K562 (cell line): ENCODE results near the gene TYROBP. TPM values are rescaled to one million over a fixed set of nuclear protein-coding genes. Genes with fewer than 3 reads are reported as not detected.

ENCODE experiments used
- BCOR ChIP-seq: fragments of 450-650 bp; IDR thresholded peaks from 2 replicates; pipeline ENCODE4 v1.6.1; 2016
- CAMTA2 ChIP-seq: fragments of 250-450 bp; sonication (Bioruptor Pico); conservative IDR thresholded peaks from 2 replicates; pipeline ENCODE4 v1.5.1; 2022
- CREM ChIP-seq: IDR thresholded peaks from 2 replicates; pipeline ENCODE4 v1.6.1; 2014; ENCODE audit warnings: antibody characterized with exemption, low read depth
- DNMT1 ChIP-seq: fragments of 450-650 bp; IDR thresholded peaks from 2 replicates; pipeline ENCODE4 v1.6.1; 2016; ENCODE audit warnings: antibody characterized with exemption, mild to moderate bottlenecking
- ESRRA ChIP-seq: fragments of 450-650 bp; IDR thresholded peaks from 2 replicates; pipeline ENCODE4 v1.6.1; 2014; ENCODE audit warnings: low read depth, mild to moderate bottlenecking, moderate library complexity, borderline replicate concordance
- HCFC1 ChIP-seq: IDR thresholded peaks from 2 replicates; pipeline ENCODE4 v1.6.1; 2012; ENCODE audit warnings: low read depth, low read length, improper control_type of control experiment
- IFI16 ChIP-seq: fragments of 250-450 bp; sonication (Bioruptor Pico); IDR thresholded peaks from 2 replicates; pipeline ENCODE4 v2.1.2; 2022; ENCODE audit warnings: mild to moderate bottlenecking, inconsistent platforms
- MED1 ChIP-seq: sonication (generic); formaldehyde crosslinking; IDR thresholded peaks from 2 replicates; pipeline ENCODE4 v1.8.1; 2023; ENCODE audit warnings: missing genetic modification reagents, borderline replicate concordance
- NONO ChIP-seq, 2 experiments: fragments of 200-400 bp in 1 of 2; fragments of 450-650 bp in 1 of 2; formaldehyde crosslinking in 1 of 2; IDR thresholded peaks; 2 replicates each; pipeline ENCODE4 v1.6.1; 2017; ENCODE audit warnings: low read depth in 2 of 2, mild to moderate bottlenecking in 2 of 2, moderate library complexity in 2 of 2, low read length in 1 of 2
- PCBP1 ChIP-seq: fragments of 200-400 bp; formaldehyde crosslinking; IDR thresholded peaks from 2 replicates; pipeline ENCODE4 v1.6.1; 2018; ENCODE audit warnings: mild to moderate bottlenecking, low read depth, low read length; ENCODE audit not compliant: poor library complexity, severe bottlenecking
- RBBP5 ChIP-seq: fragments of 200-600 bp; sonication (generic); IDR thresholded peaks from 2 replicates; pipeline ENCODE4 v1.6.1; 2012; ENCODE audit warnings: borderline replicate concordance, mild to moderate bottlenecking, low read length, control low read depth, inconsistent platforms; ENCODE audit not compliant: insufficient read depth, poor library complexity, severe bottlenecking
- SRSF1 ChIP-seq: fragments of 200-400 bp; formaldehyde crosslinking; IDR thresholded peaks from 2 replicates; pipeline ENCODE4 v1.6.1; 2017; ENCODE audit warnings: mild to moderate bottlenecking, low read depth, low read length, moderate library complexity
- STAG1 ChIP-seq: sonication (generic); formaldehyde crosslinking; IDR thresholded peaks from 2 replicates; pipeline ENCODE4 v1.5.0; 2020; ENCODE audit warnings: missing genetic modification reagents, borderline replicate concordance
- STAT5A ChIP-seq: IDR thresholded peaks from 2 replicates; pipeline ENCODE4 v1.6.1; 2012; ENCODE audit warnings: low read length, inconsistent platforms, borderline replicate concordance
- ZNF507 ChIP-seq: conservative IDR thresholded peaks from 2 replicates; pipeline ENCODE4 v1.6.1; 2017; ENCODE audit warnings: missing genetic modification characterization, missing compliant biosample characterization
- ZNF551 ChIP-seq: fragments of 250-450 bp; sonication (Bioruptor Pico); IDR thresholded peaks from 2 replicates; pipeline ENCODE4 v1.5.0; 2021; ENCODE audit warnings: mild to moderate bottlenecking, moderate library complexity
- polyA plus RNA-seq, 8 experiments: library from polyadenylated mRNA; depleted of rRNA in 4 of 8; stranded (reverse) in 5 of 8; unstranded in 3 of 8; fragments of >200 nt; fragmentation: Nextera tagmentation in 2 of 8; fragmentation: Illumina TruSeq in 1 of 8; extraction: Ambion mirVana in 2 of 8; extraction: Trizol in 1 of 8; gene quantifications; 2 replicates each; pipeline versions ENCODE4 v1.2.1 to v1.2.3, GENCODE V29; 2011 to 2014; ENCODE audit warnings: inconsistent platforms in 1 of 8, missing spikeins in 1 of 8
- total RNA-seq, 7 experiments: library from RNA; depleted of rRNA in 6 of 7; stranded (reverse); fragments of >200 nt in 6 of 7; fragmentation: Illumina TruSeq in 2 of 7; extraction: Trizol in 2 of 7; gene quantifications; 2 replicates each; pipeline versions ENCODE4 v1.2.1 to v1.2.3, GENCODE V29; 2011 to 2021; ENCODE audit warnings: low replicate concordance in 1 of 7
- TF ChIP-seq, protein P1 (sequence below): fragments of 250-450 bp; sonication (Bioruptor Pico); IDR thresholded peaks from 2 replicates; pipeline ENCODE4 v1.8.0; 2022; ENCODE audit warnings: inconsistent platforms
- TF ChIP-seq, protein P2 (sequence below): fragments of 250-450 bp; sonication (Bioruptor Pico); IDR thresholded peaks from 2 replicates; pipeline ENCODE4 v1.4.0; 2020
- TF ChIP-seq, protein P3 (sequence below): fragments of 450-650 bp; formaldehyde crosslinking; IDR thresholded peaks from 2 replicates; pipeline ENCODE4 v1.4.0; 2022; ENCODE audit warnings: missing genetic modification characterization
- TF ChIP-seq, protein P4 (sequence below), 2 experiments: fragments of 150-350 bp in 1 of 2; IDR thresholded peaks; 2 replicates each; pipeline ENCODE4 v1.6.1; 2012 to 2016; ENCODE audit warnings: low read depth in 2 of 2, low read length in 2 of 2, mild to moderate bottlenecking in 1 of 2, moderate library complexity in 1 of 2

The TYROBP gene
- total and polyA plus RNA-seq, 9 of the 15 experiments (the other 6 are each of a cell fraction or from before 2014, with no cell fraction given), result 0.72 to 8.2 (median 2.4) TPM

DNA sequence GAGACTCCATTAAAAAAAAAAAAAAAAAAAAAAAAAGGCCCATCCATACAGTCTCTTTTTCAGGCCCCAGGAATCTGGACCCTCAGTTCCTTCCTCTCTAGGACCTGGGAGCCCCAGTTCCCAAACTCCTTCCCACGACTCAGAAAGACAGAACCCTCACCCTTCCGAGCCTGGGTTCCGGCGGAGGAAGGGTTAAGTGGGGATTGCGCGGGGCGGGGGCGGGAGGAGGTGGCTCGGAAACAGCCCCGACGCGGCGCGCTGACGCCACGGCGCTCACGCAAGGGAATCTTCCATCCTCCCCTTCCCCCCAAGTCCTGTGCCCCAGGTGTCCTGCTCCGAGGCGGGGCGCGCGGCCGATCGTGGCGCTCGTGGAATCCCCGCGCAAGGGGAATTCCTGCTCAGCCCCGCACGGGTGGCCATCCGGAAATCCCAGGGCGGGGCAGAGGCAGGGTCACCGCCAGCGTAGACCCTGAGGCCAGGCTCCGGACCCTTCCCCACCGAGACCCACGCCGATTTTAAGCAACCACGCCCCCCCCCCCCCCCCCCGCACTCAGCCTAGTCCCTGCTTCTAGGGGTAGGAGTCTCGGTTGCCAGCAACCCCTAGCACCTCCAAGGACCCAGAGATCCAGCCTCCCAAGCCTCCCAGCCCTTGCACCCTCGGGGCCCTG is 8.4 kb downstream of the TYROBP start (continued):
- TF ChIP-seq, protein P1, sequence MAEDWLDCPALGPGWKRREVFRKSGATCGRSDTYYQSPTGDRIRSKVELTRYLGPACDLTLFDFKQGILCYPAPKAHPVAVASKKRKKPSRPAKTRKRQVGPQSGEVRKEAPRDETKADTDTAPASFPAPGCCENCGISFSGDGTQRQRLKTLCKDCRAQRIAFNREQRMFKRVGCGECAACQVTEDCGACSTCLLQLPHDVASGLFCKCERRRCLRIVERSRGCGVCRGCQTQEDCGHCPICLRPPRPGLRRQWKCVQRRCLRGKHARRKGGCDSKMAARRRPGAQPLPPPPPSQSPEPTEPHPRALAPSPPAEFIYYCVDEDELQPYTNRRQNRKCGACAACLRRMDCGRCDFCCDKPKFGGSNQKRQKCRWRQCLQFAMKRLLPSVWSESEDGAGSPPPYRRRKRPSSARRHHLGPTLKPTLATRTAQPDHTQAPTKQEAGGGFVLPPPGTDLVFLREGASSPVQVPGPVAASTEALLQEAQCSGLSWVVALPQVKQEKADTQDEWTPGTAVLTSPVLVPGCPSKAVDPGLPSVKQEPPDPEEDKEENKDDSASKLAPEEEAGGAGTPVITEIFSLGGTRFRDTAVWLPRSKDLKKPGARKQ (CRISPR knock-in tag), result no peak
- TF ChIP-seq PCBP1, result peak; percentile 78
- TF ChIP-seq STAG1 (CRISPR knock-in tag), result 0 out of 2 replicates have a peak, but pooled peaks have one; percentile 9
- TF ChIP-seq ZNF551 (CRISPR knock-in tag), result no peak
- TF ChIP-seq, protein P2, sequence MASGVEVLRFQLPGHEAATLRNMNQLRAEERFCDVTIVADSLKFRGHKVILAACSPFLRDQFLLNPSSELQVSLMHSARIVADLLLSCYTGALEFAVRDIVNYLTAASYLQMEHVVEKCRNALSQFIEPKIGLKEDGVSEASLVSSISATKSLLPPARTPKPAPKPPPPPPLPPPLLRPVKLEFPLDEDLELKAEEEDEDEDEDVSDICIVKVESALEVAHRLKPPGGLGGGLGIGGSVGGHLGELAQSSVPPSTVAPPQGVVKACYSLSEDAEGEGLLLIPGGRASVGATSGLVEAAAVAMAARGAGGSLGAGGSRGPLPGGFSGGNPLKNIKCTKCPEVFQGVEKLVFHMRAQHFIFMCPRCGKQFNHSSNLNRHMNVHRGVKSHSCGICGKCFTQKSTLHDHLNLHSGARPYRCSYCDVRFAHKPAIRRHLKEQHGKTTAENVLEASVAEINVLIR (CRISPR knock-in tag), result peak; percentile 58; the same call in 1 of the 2 replicates
- TF ChIP-seq CREM, result peak; percentile 91
- no peak for TF ChIP-seq CAMTA2 (CRISPR knock-in tag)
- no peak for TF ChIP-seq IFI16 (CRISPR knock-in tag)
- TF ChIP-seq RBBP5, result peak; percentile 71
- no peak for TF ChIP-seq MED1 (CRISPR knock-in tag)
- TF ChIP-seq, protein P3, sequence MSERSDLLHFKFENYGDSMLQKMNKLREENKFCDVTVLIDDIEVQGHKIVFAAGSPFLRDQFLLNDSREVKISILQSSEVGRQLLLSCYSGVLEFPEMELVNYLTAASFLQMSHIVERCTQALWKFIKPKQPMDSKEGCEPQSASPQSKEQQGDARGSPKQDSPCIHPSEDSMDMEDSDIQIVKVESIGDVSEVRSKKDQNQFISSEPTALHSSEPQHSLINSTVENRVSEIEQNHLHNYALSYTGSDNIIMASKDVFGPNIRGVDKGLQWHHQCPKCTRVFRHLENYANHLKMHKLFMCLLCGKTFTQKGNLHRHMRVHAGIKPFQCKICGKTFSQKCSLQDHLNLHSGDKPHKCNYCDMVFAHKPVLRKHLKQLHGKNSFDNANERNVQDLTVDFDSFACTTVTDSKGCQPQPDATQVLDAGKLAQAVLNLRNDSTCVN (CRISPR knock-in tag), result no peak
- TF ChIP-seq ZNF507 (tag), result no peak
- no peak for TF ChIP-seq STAT5A
- TF ChIP-seq SRSF1, result no peak
- TF ChIP-seq BCOR, result peak; percentile 48; the same call in 1 of the 2 replicates
- TF ChIP-seq NONO (IDR thresholded peaks at IDR 0.05; ENCODE audit: low read depth in 2 of 2, low read length in 1 of 2), result no peak
- TF ChIP-seq DNMT1, result no peak
- TF ChIP-seq HCFC1, result peak; percentile 19; the same call in 1 of the 2 replicates
- TF ChIP-seq ESRRA, result no peak
- TF ChIP-seq, protein P4, sequence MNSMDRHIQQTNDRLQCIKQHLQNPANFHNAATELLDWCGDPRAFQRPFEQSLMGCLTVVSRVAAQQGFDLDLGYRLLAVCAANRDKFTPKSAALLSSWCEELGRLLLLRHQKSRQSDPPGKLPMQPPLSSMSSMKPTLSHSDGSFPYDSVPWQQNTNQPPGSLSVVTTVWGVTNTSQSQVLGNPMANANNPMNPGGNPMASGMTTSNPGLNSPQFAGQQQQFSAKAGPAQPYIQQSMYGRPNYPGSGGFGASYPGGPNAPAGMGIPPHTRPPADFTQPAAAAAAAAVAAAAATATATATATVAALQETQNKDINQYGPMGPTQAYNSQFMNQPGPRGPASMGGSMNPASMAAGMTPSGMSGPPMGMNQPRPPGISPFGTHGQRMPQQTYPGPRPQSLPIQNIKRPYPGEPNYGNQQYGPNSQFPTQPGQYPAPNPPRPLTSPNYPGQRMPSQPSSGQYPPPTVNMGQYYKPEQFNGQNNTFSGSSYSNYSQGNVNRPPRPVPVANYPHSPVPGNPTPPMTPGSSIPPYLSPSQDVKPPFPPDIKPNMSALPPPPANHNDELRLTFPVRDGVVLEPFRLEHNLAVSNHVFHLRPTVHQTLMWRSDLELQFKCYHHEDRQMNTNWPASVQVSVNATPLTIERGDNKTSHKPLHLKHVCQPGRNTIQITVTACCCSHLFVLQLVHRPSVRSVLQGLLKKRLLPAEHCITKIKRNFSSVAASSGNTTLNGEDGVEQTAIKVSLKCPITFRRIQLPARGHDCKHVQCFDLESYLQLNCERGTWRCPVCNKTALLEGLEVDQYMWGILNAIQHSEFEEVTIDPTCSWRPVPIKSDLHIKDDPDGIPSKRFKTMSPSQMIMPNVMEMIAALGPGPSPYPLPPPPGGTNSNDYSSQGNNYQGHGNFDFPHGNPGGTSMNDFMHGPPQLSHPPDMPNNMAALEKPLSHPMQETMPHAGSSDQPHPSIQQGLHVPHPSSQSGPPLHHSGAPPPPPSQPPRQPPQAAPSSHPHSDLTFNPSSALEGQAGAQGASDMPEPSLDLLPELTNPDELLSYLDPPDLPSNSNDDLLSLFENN (IDR thresholded peaks at IDR 0.05; ENCODE audit: low read depth in 2 of 2, low read length in 2 of 2), result no peak
